ENCODE measurements around the gene NFIA.

DNA sequence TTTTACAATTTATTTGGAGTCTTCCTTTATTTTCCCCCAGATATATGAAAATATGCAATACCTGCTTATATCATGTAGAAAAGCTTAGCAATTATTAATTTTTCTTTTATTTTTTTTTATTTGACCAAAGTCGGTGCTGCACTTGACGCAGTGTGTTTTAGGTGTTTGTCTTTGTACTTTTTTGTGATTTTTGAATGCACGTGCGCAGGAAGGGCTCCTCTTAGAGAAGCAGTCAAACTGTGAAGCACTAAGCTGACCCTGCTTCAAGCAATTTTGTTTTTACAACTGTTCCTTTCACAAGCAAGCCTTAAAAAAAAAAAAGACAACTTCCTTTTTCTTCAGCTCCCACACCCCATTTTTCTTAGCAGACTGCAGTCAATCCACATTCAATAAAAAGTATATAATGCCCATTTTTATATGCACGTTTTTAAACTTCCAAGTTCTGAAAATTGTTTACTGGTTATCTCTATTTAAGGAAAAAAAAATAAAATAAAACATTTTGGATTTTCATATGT is 375.2 kb downstream of the NFIA start:
- TF ChIP-seq CTCF (optimal IDR thresholded peaks at IDR 0.05 in 1 of 3, IDR thresholded peaks at IDR 0.05 in 1 of 3, conservative IDR thresholded peaks at IDR 0.05 in 1 of 3; ENCODE audit: extremely low read depth in 1 of 3, insufficient read depth in 2 of 3, low read length in 3 of 3) (no peak), EZH2 (IDR thresholded peaks at IDR 0.05; ENCODE audit: low read length) (no peak)
